H1 (cell line): ENCODE data around the gene POLE. TPM values are rescaled to one million over a fixed set of nuclear protein-coding genes. Genes with fewer than 3 reads are reported as not detected.

Source experiments
- BRCA1 ChIP-seq: IDR thresholded peaks from 2 replicates; pipeline ENCODE4 v1.6.1; 2012; ENCODE audit warnings: low read depth, low read length, improper control_type of control experiment
- CREB1 ChIP-seq: IDR thresholded peaks from 2 replicates; pipeline ENCODE4 v1.6.1; 2012; ENCODE audit warnings: inconsistent platforms
- GABPA ChIP-seq: IDR thresholded peaks from 2 replicates; pipeline ENCODE4 v1.6.1; 2011; ENCODE audit warnings: mild to moderate bottlenecking, low read length, moderate library complexity, borderline replicate concordance; ENCODE audit not compliant: insufficient read depth
- HDAC2 ChIP-seq, 2 experiments: fragments of 300-600 bp in 1 of 2; sonication (generic) in 1 of 2; IDR thresholded peaks; 2 replicates each; pipeline ENCODE4 v1.6.1; 2011 to 2012; ENCODE audit warnings: low read depth in 2 of 2, low read length in 2 of 2, mild to moderate bottlenecking in 2 of 2, moderate library complexity in 2 of 2, borderline replicate concordance in 1 of 2, inconsistent platforms in 1 of 2
- MAFK ChIP-seq: IDR thresholded peaks from 2 replicates; pipeline ENCODE4 v1.6.1; 2012; ENCODE audit warnings: low read depth, mild to moderate bottlenecking, improper control_type of control experiment, low read length
- POLR2AphosphoS5 ChIP-seq: IDR thresholded peaks from 2 replicates; pipeline ENCODE4 v1.6.1; 2011; ENCODE audit warnings: low read depth, low read length
- RAD21 ChIP-seq, 2 experiments: IDR thresholded peaks in 1 of 2; conservative IDR thresholded peaks in 1 of 2; 2 replicates each; pipeline ENCODE4 v1.6.1; 2011; ENCODE audit warnings: low read depth in 2 of 2, low read length in 2 of 2, improper control_type of control experiment in 1 of 2, inconsistent platforms in 1 of 2, mild to moderate bottlenecking in 1 of 2, moderate library complexity in 1 of 2
- RXRA ChIP-seq: IDR thresholded peaks from 2 replicates; pipeline ENCODE4 v1.6.1; 2011; ENCODE audit warnings: low read depth, mild to moderate bottlenecking, low read length, moderate library complexity; ENCODE audit not compliant: insufficient read depth
- SIN3A ChIP-seq, 2 experiments: IDR thresholded peaks in 1 of 2; conservative IDR thresholded peaks in 1 of 2; 2 replicates each; pipeline ENCODE4 v1.6.1; 2011 to 2012; ENCODE audit warnings: low read length in 2 of 2, improper control_type of control experiment in 1 of 2, low read depth in 1 of 2, mild to moderate bottlenecking in 1 of 2
- SP1 ChIP-seq: IDR thresholded peaks from 2 replicates; pipeline ENCODE4 v1.6.1; 2011; ENCODE audit warnings: low read depth, low read length
- SUZ12 ChIP-seq: fragments of 200-600 bp; sonication (generic); IDR thresholded peaks from 2 replicates; pipeline ENCODE4 v1.6.1; 2012; ENCODE audit warnings: mild to moderate bottlenecking, inconsistent platforms, low read length, moderate library complexity, mixed read lengths
- TAF1 ChIP-seq: IDR thresholded peaks from 2 replicates; pipeline ENCODE4 v1.6.1; 2011; ENCODE audit warnings: mild to moderate bottlenecking, low read depth, low read length
- ZNF274 ChIP-seq: IDR thresholded peaks from 2 replicates; pipeline ENCODE4 v1.7.0; 2012; ENCODE audit warnings: low read length, borderline replicate concordance; ENCODE audit errors: extremely low read depth
- polyA plus RNA-seq, 7 experiments: library from polyadenylated mRNA; depleted of rRNA in 3 of 7; stranded (reverse) in 5 of 7; unstranded in 2 of 7; fragments of >200 nt in 5 of 7; fragments of 200-250 nt in 2 of 7; gene quantifications; 1 replicate in 5 of 7; 2 replicates in 1 of 7; 4 replicates in 1 of 7; pipeline versions ENCODE4 v1.2.1 to v1.2.3, GENCODE V29; 2011 to 2013; ENCODE audit warnings: missing spikeins in 2 of 7, mixed read lengths in 2 of 7
- total RNA-seq: library from RNA; stranded (reverse); fragmentation: NEBNext Ultra II Directional; extraction: Animal tissue kit (Norgen Biotek cat#: 25700); gene quantifications from 2 replicates; pipeline ENCODE4 v1.2.1, GENCODE V29; 2021
- TF ChIP-seq, protein P1 (sequence below), 3 experiments: IDR thresholded peaks; 1 replicate in 2 of 3; 2 replicates in 1 of 3; pipeline versions ENCODE4 v1.5.1 to v1.6.1; 2011; ENCODE audit warnings: low read length in 3 of 3, mild to moderate bottlenecking in 3 of 3, inconsistent platforms in 2 of 3, low read depth in 1 of 3, moderate library complexity in 1 of 3; ENCODE audit not compliant: insufficient read depth in 1 of 3; ENCODE audit errors: control extremely low read depth in 1 of 3
- TF ChIP-seq, protein P2 (sequence below): IDR thresholded peaks from 2 replicates; pipeline ENCODE4 v1.6.1; 2011; ENCODE audit warnings: low read depth, mild to moderate bottlenecking, low read length; ENCODE audit not compliant: insufficient read depth

Gene POLE
- total and polyA plus RNA-seq, 2 of the 8 experiments (the other 6 are each of a cell fraction or from before 2014, with no cell fraction given): 59.7 to 115 TPM

DNA sequence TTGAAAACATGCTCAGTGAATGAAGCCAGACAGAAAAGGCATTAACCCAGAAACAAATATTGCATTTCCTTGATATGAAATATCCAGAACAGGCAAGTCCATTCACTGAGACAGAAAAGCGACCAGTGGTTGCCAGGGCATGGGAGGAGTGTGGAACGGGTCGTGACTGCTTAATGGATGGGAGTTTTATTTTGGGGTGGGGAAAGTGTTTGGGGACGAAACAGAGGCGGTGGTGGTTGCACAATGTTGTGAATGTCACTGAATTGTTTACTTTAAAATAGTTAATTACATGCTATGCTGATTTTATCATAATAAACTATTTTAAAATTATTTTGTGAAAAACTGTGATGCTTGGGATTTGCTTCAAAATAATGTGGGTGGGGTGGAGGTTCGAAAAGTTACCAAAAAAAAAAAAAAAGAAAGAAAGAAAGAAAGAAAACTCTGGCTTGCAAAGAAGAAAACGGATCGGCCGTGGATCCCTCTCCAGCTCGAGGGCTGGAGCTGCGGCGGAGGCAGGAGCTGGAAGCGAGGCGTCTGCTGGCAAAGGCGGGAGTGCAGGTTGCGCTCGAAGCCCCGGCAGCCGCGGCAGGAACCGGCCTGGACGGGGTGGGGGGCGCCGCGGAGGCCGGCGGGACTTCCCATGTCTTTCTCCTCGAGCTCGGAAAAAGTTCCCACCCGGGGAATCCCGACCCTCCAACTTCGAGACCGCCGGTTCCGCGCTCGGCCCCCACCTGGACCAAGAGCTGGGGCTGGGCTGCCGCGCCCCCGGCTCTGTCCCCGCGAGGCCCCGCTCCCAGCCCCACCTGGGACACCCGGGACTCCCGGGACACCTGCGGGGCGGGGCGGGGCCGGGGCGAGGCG, 69.1 kb downstream of the POLE start (continued):
- TF ChIP-seq, protein P1, sequence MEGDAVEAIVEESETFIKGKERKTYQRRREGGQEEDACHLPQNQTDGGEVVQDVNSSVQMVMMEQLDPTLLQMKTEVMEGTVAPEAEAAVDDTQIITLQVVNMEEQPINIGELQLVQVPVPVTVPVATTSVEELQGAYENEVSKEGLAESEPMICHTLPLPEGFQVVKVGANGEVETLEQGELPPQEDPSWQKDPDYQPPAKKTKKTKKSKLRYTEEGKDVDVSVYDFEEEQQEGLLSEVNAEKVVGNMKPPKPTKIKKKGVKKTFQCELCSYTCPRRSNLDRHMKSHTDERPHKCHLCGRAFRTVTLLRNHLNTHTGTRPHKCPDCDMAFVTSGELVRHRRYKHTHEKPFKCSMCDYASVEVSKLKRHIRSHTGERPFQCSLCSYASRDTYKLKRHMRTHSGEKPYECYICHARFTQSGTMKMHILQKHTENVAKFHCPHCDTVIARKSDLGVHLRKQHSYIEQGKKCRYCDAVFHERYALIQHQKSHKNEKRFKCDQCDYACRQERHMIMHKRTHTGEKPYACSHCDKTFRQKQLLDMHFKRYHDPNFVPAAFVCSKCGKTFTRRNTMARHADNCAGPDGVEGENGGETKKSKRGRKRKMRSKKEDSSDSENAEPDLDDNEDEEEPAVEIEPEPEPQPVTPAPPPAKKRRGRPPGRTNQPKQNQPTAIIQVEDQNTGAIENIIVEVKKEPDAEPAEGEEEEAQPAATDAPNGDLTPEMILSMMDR (IDR thresholded peaks at IDR 0.05; ENCODE audit: control extremely low read depth in 1 of 3, insufficient read depth in 1 of 3, low read depth in 1 of 3, low read length in 3 of 3): no peak
- 0 out of 4 replicates have a peak, but pooled peaks of 1 of the 2 experiments have one; percentile 52 for TF ChIP-seq HDAC2 (IDR thresholded peaks at IDR 0.05; ENCODE audit: borderline replicate concordance in 1 of 2, low read depth in 2 of 2, low read length in 2 of 2)
- 0 out of 2 replicates have a peak, but pooled peaks have one; percentile 42 for TF ChIP-seq SUZ12
- TF ChIP-seq GABPA: no peak
- TF ChIP-seq MAFK: no peak
- no peak for TF ChIP-seq RXRA
- TF ChIP-seq RAD21 (IDR thresholded peaks at IDR 0.05 in 1 of 2, conservative IDR thresholded peaks at IDR 0.05 in 1 of 2; ENCODE audit: low read depth in 2 of 2, low read length in 2 of 2): no peak
- TF ChIP-seq ZNF274: no peak
- TF ChIP-seq BRCA1: no peak
- TF ChIP-seq, protein P2, sequence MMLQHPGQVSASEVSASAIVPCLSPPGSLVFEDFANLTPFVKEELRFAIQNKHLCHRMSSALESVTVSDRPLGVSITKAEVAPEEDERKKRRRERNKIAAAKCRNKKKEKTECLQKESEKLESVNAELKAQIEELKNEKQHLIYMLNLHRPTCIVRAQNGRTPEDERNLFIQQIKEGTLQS: no peak
- no peak for TF ChIP-seq CREB1
- TF ChIP-seq SIN3A (conservative IDR thresholded peaks at IDR 0.05 in 1 of 2, IDR thresholded peaks at IDR 0.05 in 1 of 2; ENCODE audit: low read depth in 1 of 2, low read length in 2 of 2): no peak
- TF ChIP-seq SP1: no peak
- TF ChIP-seq TAF1: no peak
- TF ChIP-seq POLR2AphosphoS5: no peak
